SK-N-SH (cell line): Measurements from ENCODE around the gene UQCRC1. TPM values are rescaled to one million over a fixed set of nuclear protein-coding genes. Genes with fewer than 3 reads are reported as not detected.
A peak's percentile ranks its signal among the peaks of the same experiment; 100 is the strongest.

Experiments used
- CTCF ChIP-seq: fragments of 200-600 bp; sonication (generic); IDR thresholded peaks from 2 replicates; pipeline ENCODE4 v1.6.1; 2017; ENCODE audit warnings: antibody characterized with exemption, mild to moderate bottlenecking, moderate library complexity
- EP300 ChIP-seq, 2 experiments: IDR thresholded peaks; 2 replicates each; pipeline versions ENCODE4 v1.4.0 to v1.6.1; 2012; ENCODE audit warnings: borderline replicate concordance in 1 of 2, low read depth in 1 of 2, low read length in 1 of 2
- FOXM1 ChIP-seq: IDR thresholded peaks from 2 replicates; pipeline ENCODE4 v1.4.0; 2012; ENCODE audit warnings: low read depth, mild to moderate bottlenecking
- IRF3 ChIP-seq: fragments of 150-350 bp; IDR thresholded peaks from 2 replicates; pipeline ENCODE4 v1.6.1; 2016; ENCODE audit warnings: mild to moderate bottlenecking, low read depth, low read length
- JUND ChIP-seq: IDR thresholded peaks from 2 replicates; pipeline ENCODE4 v1.4.0; 2012
- MAX ChIP-seq: IDR thresholded peaks from 2 replicates; pipeline ENCODE4 v1.4.0; 2012; ENCODE audit warnings: low read depth
- MXI1 ChIP-seq: IDR thresholded peaks from 2 replicates; pipeline ENCODE4 v1.6.1; 2012; ENCODE audit warnings: mild to moderate bottlenecking, low read depth, low read length, improper control_type of control experiment
- NFIC ChIP-seq: IDR thresholded peaks from 2 replicates; pipeline ENCODE4 v1.4.0; 2012; ENCODE audit warnings: borderline replicate concordance
- POLR2AphosphoS5 ChIP-seq: IDR thresholded peaks from 2 replicates; pipeline ENCODE4 v1.6.1; 2012; ENCODE audit warnings: low read depth, low read length
- RAD21 ChIP-seq: IDR thresholded peaks from 2 replicates; pipeline ENCODE4 v1.6.1; 2012; ENCODE audit warnings: mild to moderate bottlenecking, low read length
- RCOR1 ChIP-seq: fragments of 150-350 bp; IDR thresholded peaks from 2 replicates; pipeline ENCODE4 v1.6.1; 2017; ENCODE audit warnings: antibody characterized with exemption, low read length
- RFX5 ChIP-seq: IDR thresholded peaks from 2 replicates; pipeline ENCODE4 v1.6.1; 2012; ENCODE audit warnings: mild to moderate bottlenecking, improper control_type of control experiment, low read length
- RXRA ChIP-seq: IDR thresholded peaks from 2 replicates; pipeline ENCODE4 v1.4.0; 2012; ENCODE audit warnings: low read depth, mild to moderate bottlenecking, borderline replicate concordance
- SIN3A ChIP-seq: IDR thresholded peaks from 2 replicates; pipeline ENCODE4 v1.6.1; 2012; ENCODE audit warnings: low read depth, mild to moderate bottlenecking, low read length, moderate library complexity, borderline replicate concordance
- SMC3 ChIP-seq: IDR thresholded peaks from 2 replicates; pipeline ENCODE4 v1.6.1; 2012; ENCODE audit warnings: low read depth, low read length, improper control_type of control experiment
- TAF1 ChIP-seq: IDR thresholded peaks from 2 replicates; pipeline ENCODE4 v1.6.1; 2012; ENCODE audit warnings: low read depth, mild to moderate bottlenecking, low read length, moderate library complexity, borderline replicate concordance
- TCF12 ChIP-seq: IDR thresholded peaks from 2 replicates; pipeline ENCODE4 v1.4.0; 2012
- TEAD4 ChIP-seq: IDR thresholded peaks from 2 replicates; pipeline ENCODE4 v1.4.0; 2012; ENCODE audit warnings: mild to moderate bottlenecking, borderline replicate concordance; ENCODE audit not compliant: insufficient read depth
- USF1 ChIP-seq: IDR thresholded peaks from 2 replicates; pipeline ENCODE4 v1.4.0; 2012; ENCODE audit warnings: low read depth, borderline replicate concordance
- USF2 ChIP-seq: fragments of 150-350 bp; IDR thresholded peaks from 2 replicates; pipeline ENCODE4 v1.6.1; 2017; ENCODE audit warnings: antibody characterized with exemption, low read length, low read depth, borderline replicate concordance
- ZBTB33 ChIP-seq: IDR thresholded peaks from 2 replicates; pipeline ENCODE4 v1.4.0; 2012; ENCODE audit warnings: low read depth, borderline replicate concordance
- polyA plus RNA-seq, 3 experiments: library from polyadenylated mRNA; depleted of rRNA; stranded (reverse); fragments of >200 nt; gene quantifications; 2 replicates each; pipeline ENCODE4 v1.2.3, GENCODE V29; 2012

Gene UQCRC1
- polyA plus RNA-seq, 1 of the 3 experiments (the other 2 are of a cell fraction): 284 TPM

- no peak for TF ChIP-seq IRF3
- no peak for TF ChIP-seq USF1
- TF ChIP-seq RFX5: no peak
- TF ChIP-seq MXI1: peak; percentile 22; the same call in 1 of the 2 replicates
- TF ChIP-seq NFIC: peak; percentile 62; the same call in 1 of the 2 replicates
- no peak for TF ChIP-seq SMC3
- no peak for TF ChIP-seq TAF1
- TF ChIP-seq EP300 (IDR thresholded peaks at IDR 0.05; ENCODE audit: borderline replicate concordance in 1 of 2, low read depth in 1 of 2, low read length in 1 of 2): no peak
- TF ChIP-seq ZBTB33: no peak
- no peak for TF ChIP-seq POLR2AphosphoS5
- TF ChIP-seq CTCF: no peak
- no peak for TF ChIP-seq RAD21
- no peak for TF ChIP-seq SIN3A
- peak; percentile 50; the same call in 1 of the 2 replicates for TF ChIP-seq MAX
- no peak for TF ChIP-seq TEAD4
- no peak for TF ChIP-seq FOXM1
- TF ChIP-seq TCF12: no peak; the same call in 1 of the 2 replicates
- no peak; the same call in 1 of the 2 replicates for TF ChIP-seq JUND
- no peak for TF ChIP-seq USF2
- TF ChIP-seq RCOR1: no peak
- TF ChIP-seq RXRA: no peak
Measured at GRCh38 chr3:48565591-48566400, 43.6 kb downstream of the UQCRC1 start (continued).
